ENCODE measurements around the gene CDH13.
A peak's percentile ranks its signal among the peaks of the same experiment; 100 is the strongest.

- TF ChIP-seq POLR2A (IDR thresholded peaks at IDR 0.05; ENCODE audit: low read length), result no peak
- TF ChIP-seq CTCF (IDR thresholded peaks at IDR 0.05), result peak; percentile 89
- no peak for TF ChIP-seq HDAC2 (IDR thresholded peaks at IDR 0.05)
- TF ChIP-seq CHD2 (IDR thresholded peaks at IDR 0.05; ENCODE audit: low read length, partially characterized antibody), result no peak
Observed at GRCh38 chr16:83826146-83826913, 1199.6 kb downstream of the CDH13 start.
